ENCODE results near the gene SH2D5. TPM values are rescaled to one million over a fixed set of nuclear protein-coding genes. Genes with fewer than 3 reads are reported as not detected.

Gene SH2D5
- total and polyA plus RNA-seq, 2 donors (not counting 3 experiments of a cell fraction or from before 2014, with no cell fraction given): 0.23 to 1.0 TPM

DNA sequence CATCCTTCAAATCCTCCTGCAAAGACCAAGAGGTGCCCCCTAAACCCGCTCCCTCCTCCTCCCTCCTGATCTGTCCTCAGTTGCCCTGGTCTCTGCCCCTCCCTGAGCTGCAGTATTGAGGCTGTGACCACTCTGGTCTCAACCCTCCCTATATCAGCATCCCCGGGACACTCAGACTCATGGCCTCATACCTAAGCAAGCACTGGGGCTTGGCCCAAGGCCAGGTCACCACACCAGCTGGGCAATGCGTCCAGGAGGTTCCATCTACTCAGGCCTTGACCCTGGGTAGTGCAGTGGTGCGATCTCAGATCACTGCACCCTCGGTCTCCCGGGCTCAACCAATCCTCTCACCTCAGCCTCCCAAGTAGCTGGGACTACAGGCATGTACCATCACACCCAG is 24.4 kb downstream of the SH2D5 start:
- no peaks in the 10 kb centered on the region for H3K9me1 ChIP-seq (replicated peaks; ENCODE audit: control insufficient read depth, extremely low read depth, insufficient read depth, low read length)
- no peaks in the 10 kb centered on the region for H3K79me2 ChIP-seq (ENCODE audit: control insufficient read depth, insufficient read depth, low read length)
- H3K4me3 ChIP-seq (replicated peaks in 1 of 3; ENCODE audit: insufficient read depth in 1 of 3, low read depth in 1 of 3, low read length in 3 of 3): no peak overlapping the region
- dilution Hi-C loops (cut with MboI; ENCODE audit: extremely low pct_ligation_motif_present, low sequenced_read_pairs) (no loop called here), intact Hi-C loops (cut with micrococcal nuclease) (no loop called here)
- no peaks in the 10 kb centered on the region for H3K9me3 ChIP-seq (replicated peaks; ENCODE audit: control insufficient read depth, insufficient read depth, low read length)
- POLR2A ChIA-PET: interaction anchor here (0.7 kb wide), 1 partner anchor 9 kb away, joined by 3 read pairs; no protein-coding TSS in a partner anchor
- no peaks in the 10 kb centered on the region for H3K36me3 ChIP-seq (ENCODE audit: control insufficient read depth in 2 of 2, extremely low read depth in 1 of 2, insufficient read depth in 2 of 2, low read length in 2 of 2)
- H3K4me1 ChIP-seq (ENCODE audit: control insufficient read depth, extremely low read depth, insufficient read depth, low read length): no peaks in the 10 kb centered on the region
- H2AFZ ChIP-seq (ENCODE audit: low read depth, low read length): no peak overlapping the region
- TF ChIP-seq, protein P1, sequence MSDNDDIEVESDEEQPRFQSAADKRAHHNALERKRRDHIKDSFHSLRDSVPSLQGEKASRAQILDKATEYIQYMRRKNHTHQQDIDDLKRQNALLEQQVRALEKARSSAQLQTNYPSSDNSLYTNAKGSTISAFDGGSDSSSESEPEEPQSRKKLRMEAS (IDR thresholded peaks at IDR 0.05; ENCODE audit: insufficient read depth, insufficient read length): no peak
- no peak for TF ChIP-seq MYC (IDR thresholded peaks at IDR 0.05; ENCODE audit: low read depth, low read length)
- TF ChIP-seq POLR2A (IDR thresholded peaks at IDR 0.05; ENCODE audit: low read depth, low read length): no peak
- no peak for TF ChIP-seq EZH2 (IDR thresholded peaks at IDR 0.05; ENCODE audit: borderline replicate concordance, low read depth, low read length, severe bottlenecking)
- no peak for TF ChIP-seq POLR2AphosphoS5 (IDR thresholded peaks at IDR 0.05; ENCODE audit: insufficient read depth, low read depth, low read length)
- TF ChIP-seq, protein P2, sequence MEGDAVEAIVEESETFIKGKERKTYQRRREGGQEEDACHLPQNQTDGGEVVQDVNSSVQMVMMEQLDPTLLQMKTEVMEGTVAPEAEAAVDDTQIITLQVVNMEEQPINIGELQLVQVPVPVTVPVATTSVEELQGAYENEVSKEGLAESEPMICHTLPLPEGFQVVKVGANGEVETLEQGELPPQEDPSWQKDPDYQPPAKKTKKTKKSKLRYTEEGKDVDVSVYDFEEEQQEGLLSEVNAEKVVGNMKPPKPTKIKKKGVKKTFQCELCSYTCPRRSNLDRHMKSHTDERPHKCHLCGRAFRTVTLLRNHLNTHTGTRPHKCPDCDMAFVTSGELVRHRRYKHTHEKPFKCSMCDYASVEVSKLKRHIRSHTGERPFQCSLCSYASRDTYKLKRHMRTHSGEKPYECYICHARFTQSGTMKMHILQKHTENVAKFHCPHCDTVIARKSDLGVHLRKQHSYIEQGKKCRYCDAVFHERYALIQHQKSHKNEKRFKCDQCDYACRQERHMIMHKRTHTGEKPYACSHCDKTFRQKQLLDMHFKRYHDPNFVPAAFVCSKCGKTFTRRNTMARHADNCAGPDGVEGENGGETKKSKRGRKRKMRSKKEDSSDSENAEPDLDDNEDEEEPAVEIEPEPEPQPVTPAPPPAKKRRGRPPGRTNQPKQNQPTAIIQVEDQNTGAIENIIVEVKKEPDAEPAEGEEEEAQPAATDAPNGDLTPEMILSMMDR (IDR thresholded peaks at IDR 0.05; ENCODE audit: extremely low read depth in 1 of 2, insufficient read depth in 1 of 2, low read depth in 1 of 2, low read length in 2 of 2): no peak
- no peak for TF ChIP-seq JUN (IDR thresholded peaks at IDR 0.05; ENCODE audit: borderline replicate concordance, insufficient read depth, insufficient read length, low read depth)
- TF ChIP-seq GATA2 (IDR thresholded peaks at IDR 0.05; ENCODE audit: insufficient read depth, insufficient read length, low read depth, low read length): no peak
- no peak for TF ChIP-seq FOS (IDR thresholded peaks at IDR 0.05; ENCODE audit: borderline replicate concordance, insufficient read depth, low read length)
- no peaks in the 10 kb centered on the region for H3K27me3 ChIP-seq (ENCODE audit: control insufficient read depth in 2 of 2, insufficient read depth in 2 of 2, low read length in 2 of 2)
- CTCF ChIA-PET: interaction anchor here (0.8 to 3.3 kb wide), 4 partner anchors 10 to 33 kb away, joined by 4 to 18 read pairs (median 4); partner anchors contain the start of gene KIF17
- FAIRE-seq (no peak), DNase-seq (ENCODE audit: low read depth, low spot score) (no peak)
- H3K4me2 ChIP-seq (ENCODE audit: insufficient read depth, low read length): no peak overlapping the region
- no TSS peak for BruUV-seq (replicated peaks)
- H3K9ac ChIP-seq (replicated peaks; ENCODE audit: extremely low read depth, insufficient read depth, low read length): no peak overlapping the region
- H3K27ac ChIP-seq (ENCODE audit: insufficient read depth, low read depth, low read length): no peak overlapping the region
- H4K20me1 ChIP-seq (replicated peaks; ENCODE audit: control insufficient read depth, extremely low read depth, insufficient read depth, low read length): no peaks in the 10 kb centered on the region

Measured in endothelial cell of umbilical vein (primary cell).